ENCODE measurements around the gene ZXDC. TPM values are rescaled to one million over a fixed set of nuclear protein-coding genes. Genes with fewer than 3 reads are reported as not detected.

Gene ZXDC
- total and polyA plus RNA-seq, 2 experiments from 2014 or later = 6.1 to 19.2 TPM

- WGBS, 2 experiments (ENCODE audit: low coverage in 1 of 2, low lambda C conversion rate in 2 of 2, missing lambda C conversion rate in 2 of 2) = 63 to 72% methylated on average over 7 of the region's 7 CpGs
- no peaks in the 10 kb centered on the region for H3K27me3 ChIP-seq (replicated peaks; ENCODE audit: insufficient read depth)
- no peak for DNase-seq
Measured at GRCh38 chr3:126512026-126512425, 36.3 kb upstream of the ZXDC start.

GRCh38 chr3:126511291-126511690 is 35.6 kb upstream of the ZXDC start:
- H3K27me3 ChIP-seq (replicated peaks; ENCODE audit: insufficient read depth) = no peaks in the 10 kb centered on the region; the same call in 1 of the 2 replicates
- no peak for DNase-seq
- H3K9me2 ChIP-seq (ENCODE audit: insufficient read depth) = no peaks in the 10 kb centered on the region
- H3K79me2 ChIP-seq (ENCODE audit: insufficient read depth) = no peaks in the 10 kb centered on the region
- TF ChIP-seq EZH2phosphoT487 (IDR thresholded peaks at IDR 0.05; ENCODE audit: insufficient read depth, low read depth) = no peak
- TF ChIP-seq EZH2 (IDR thresholded peaks at IDR 0.05; ENCODE audit: insufficient read depth, poor library complexity, severe bottlenecking) = no peak
- no peak overlapping the region for H3K4me2 ChIP-seq (ENCODE audit: unreplicated experiment)
- no peak overlapping the region for H3K27ac ChIP-seq
- in situ Hi-C loops (cut with MboI) = no loop called here
- H3K9ac ChIP-seq = no peak overlapping the region
- 0 out of 2 replicates have a peak, but pooled peaks cover 4% of the 10 kb centered on the region for H3K4me1 ChIP-seq (ENCODE audit: insufficient read depth)
- 51 to 53% methylated on average over 7 of the region's 7 CpGs for WGBS, 2 experiments (ENCODE audit: low coverage in 1 of 2, low lambda C conversion rate in 2 of 2, missing lambda C conversion rate in 2 of 2)
- H2AFZ ChIP-seq = no peak overlapping the region
- H3K36me3 ChIP-seq (ENCODE audit: low read depth) = no peaks in the 10 kb centered on the region
- H3K9me3 ChIP-seq (ENCODE audit: low read depth) = no peaks in the 10 kb centered on the region
- H3K4me3 ChIP-seq = no peak overlapping the region
- no peaks in the 10 kb centered on the region for H3F3A ChIP-seq (ENCODE audit: insufficient read depth)
- no peaks in the 10 kb centered on the region for H4K20me1 ChIP-seq (ENCODE audit: insufficient read depth)

More at GRCh38 chr3:126512026-126512425, 36.3 kb upstream of the ZXDC start:
- Histone ChIP-seq H3K9me3 (ENCODE audit: low read depth) (no peaks in the 10 kb centered on the region), H2AFZ (no peak overlapping the region), H3F3A (ENCODE audit: insufficient read depth) (no peaks in the 10 kb centered on the region), H3K9ac (no peak overlapping the region), H3K4me3 (no peak overlapping the region), H4K20me1 (ENCODE audit: insufficient read depth) (no peaks in the 10 kb centered on the region), H3K9me2 (ENCODE audit: insufficient read depth) (no peaks in the 10 kb centered on the region), H3K79me2 (ENCODE audit: insufficient read depth) (no peaks in the 10 kb centered on the region), H3K4me2 (ENCODE audit: unreplicated experiment) (no peak overlapping the region), H3K36me3 (ENCODE audit: low read depth) (no peaks in the 10 kb centered on the region), H3K27ac (no peak overlapping the region), H3K4me1 (ENCODE audit: insufficient read depth) (0 out of 2 replicates have a peak, but pooled peaks cover 4% of the 10 kb centered on the region)
- in situ Hi-C loops (cut with MboI) = no loop called here
- no peak for TF ChIP-seq EZH2 (IDR thresholded peaks at IDR 0.05; ENCODE audit: insufficient read depth, poor library complexity, severe bottlenecking)
- TF ChIP-seq EZH2phosphoT487 (IDR thresholded peaks at IDR 0.05; ENCODE audit: insufficient read depth, low read depth) = no peak

- no peak for DNase-seq
- H3F3A ChIP-seq (ENCODE audit: insufficient read depth) = no peaks in the 10 kb centered on the region
- no peaks in the 10 kb centered on the region for H3K79me2 ChIP-seq (ENCODE audit: insufficient read depth)
- H3K9ac ChIP-seq = no peak overlapping the region
- H3K4me2 ChIP-seq (ENCODE audit: unreplicated experiment) = no peak overlapping the region
- H3K27ac ChIP-seq = no peak overlapping the region
- H3K36me3 ChIP-seq (ENCODE audit: low read depth) = no peaks in the 10 kb centered on the region
- H3K4me3 ChIP-seq = no peak overlapping the region
- H3K4me1 ChIP-seq (ENCODE audit: insufficient read depth) = 0 out of 2 replicates have a peak, but pooled peaks cover 4% of the 10 kb centered on the region
- WGBS, 2 experiments (ENCODE audit: low coverage in 1 of 2, low lambda C conversion rate in 2 of 2, missing lambda C conversion rate in 2 of 2) = 78 to 84% methylated on average over 21 to 22 of the region's 22 CpGs
- no peaks in the 10 kb centered on the region for H4K20me1 ChIP-seq (ENCODE audit: insufficient read depth)
- H3K9me3 ChIP-seq (ENCODE audit: low read depth) = no peaks in the 10 kb centered on the region
- no peak for TF ChIP-seq EZH2 (IDR thresholded peaks at IDR 0.05; ENCODE audit: insufficient read depth, poor library complexity, severe bottlenecking)
- no peak for TF ChIP-seq EZH2phosphoT487 (IDR thresholded peaks at IDR 0.05; ENCODE audit: insufficient read depth, low read depth)
- no peaks in the 10 kb centered on the region; the same call in 1 of the 2 replicates for H3K27me3 ChIP-seq (replicated peaks; ENCODE audit: insufficient read depth)
- no peak overlapping the region for H2AFZ ChIP-seq
- H3K9me2 ChIP-seq (ENCODE audit: insufficient read depth) = no peaks in the 10 kb centered on the region
- in situ Hi-C loops (cut with MboI) = no loop called here
Measured at GRCh38 chr3:126510308-126510910, 34.7 kb upstream of the ZXDC start.

GRCh38 chr3:126509597-126510307 is 34.1 kb upstream of the ZXDC start:
- Histone ChIP-seq H3K9ac (no peak overlapping the region), H3K27ac (no peak overlapping the region), H3K79me2 (ENCODE audit: insufficient read depth) (no peaks in the 10 kb centered on the region), H2AFZ (no peak overlapping the region), H3K4me2 (ENCODE audit: unreplicated experiment) (no peak overlapping the region), H3K4me3 (no peak overlapping the region), H3K27me3 (replicated peaks; ENCODE audit: insufficient read depth) (no peaks in the 10 kb centered on the region; the same call in 1 of the 2 replicates), H4K20me1 (ENCODE audit: insufficient read depth) (no peaks in the 10 kb centered on the region), H3K9me2 (ENCODE audit: insufficient read depth) (no peaks in the 10 kb centered on the region), H3K9me3 (ENCODE audit: low read depth) (no peaks in the 10 kb centered on the region), H3F3A (ENCODE audit: insufficient read depth) (no peaks in the 10 kb centered on the region), H3K36me3 (ENCODE audit: low read depth) (no peaks in the 10 kb centered on the region), H3K4me1 (ENCODE audit: insufficient read depth) (0 out of 2 replicates have a peak, but pooled peaks cover 4% of the 10 kb centered on the region)
- DNase-seq = no peak
- WGBS, 2 experiments (ENCODE audit: low coverage in 1 of 2, low lambda C conversion rate in 2 of 2, missing lambda C conversion rate in 2 of 2) = 62 to 68% methylated on average over 18 of the region's 18 CpGs
- in situ Hi-C loops (cut with MboI) = no loop called here
- no peak for TF ChIP-seq EZH2phosphoT487 (IDR thresholded peaks at IDR 0.05; ENCODE audit: insufficient read depth, low read depth)
- TF ChIP-seq EZH2 (IDR thresholded peaks at IDR 0.05; ENCODE audit: insufficient read depth, poor library complexity, severe bottlenecking) = no peak
